HUES64 (cell line): ENCODE measurements around the gene NIPSNAP2.
"Not testable (repeated sequence)": the region's sequence is repeated elsewhere in the genome, so short reads cannot be mapped to it uniquely, and the experiment has no call there.

Experiments used
- H3K27ac ChIP-seq: 2 replicates; pipeline ENCODE4 v1.7.0; 2013; ENCODE audit warnings: low read depth, low read length, inconsistent platforms
- H3K27me3 ChIP-seq: 2 replicates; pipeline ENCODE4 v1.6.1; 2013; ENCODE audit warnings: mild to moderate bottlenecking, low read length; ENCODE audit not compliant: insufficient read depth
- H3K36me3 ChIP-seq: 2 replicates; pipeline ENCODE4 v1.6.1; 2013; ENCODE audit warnings: mild to moderate bottlenecking, low read length; ENCODE audit not compliant: insufficient read depth
- H3K4me1 ChIP-seq: 2 replicates; pipeline ENCODE4 v1.6.1; 2013; ENCODE audit warnings: mild to moderate bottlenecking, low read length, moderate library complexity; ENCODE audit not compliant: insufficient read depth
- H3K4me3 ChIP-seq: 2 replicates; pipeline ENCODE4 v1.5.1; 2013; ENCODE audit warnings: mild to moderate bottlenecking, low read length, moderate library complexity
- H3K9ac ChIP-seq: 2 replicates; pipeline ENCODE4 v1.6.1; 2013; ENCODE audit warnings: mild to moderate bottlenecking, low read depth, low read length
- H3K9me3 ChIP-seq: 2 replicates; pipeline ENCODE4 v1.6.1; 2013; ENCODE audit warnings: low read depth, low read length; ENCODE audit not compliant: insufficient read depth
- WGBS: fragments of 150-250, 120-280 bp; methylation state at CpG from one replicate; pipeline ENCODE4 v1.1.7; 2013; ENCODE audit warnings: missing lambda C conversion rate; 5-methylcytosine and 5-hydroxymethylcytosine counted together

NIPSNAP2 gene

DNA sequence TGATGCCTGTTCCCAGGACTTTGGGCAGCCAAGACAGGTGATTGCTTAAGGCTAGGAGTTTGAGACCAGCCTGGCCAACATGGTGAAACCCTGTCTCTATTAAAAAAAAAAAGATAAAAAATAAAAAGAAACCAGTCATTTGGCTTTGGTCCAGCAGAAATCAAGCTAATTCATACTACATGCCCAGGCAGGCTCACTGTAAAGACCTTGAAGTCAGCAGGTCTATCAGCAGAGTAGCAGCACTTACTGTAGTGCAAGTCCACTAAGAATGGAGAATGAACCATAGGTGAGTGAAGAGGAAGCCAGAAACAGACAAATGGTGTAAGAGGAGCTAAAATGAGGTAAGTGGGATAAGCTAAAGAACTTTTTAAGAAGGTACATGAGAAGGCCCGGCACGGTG is 62.2 kb downstream of the NIPSNAP2 start:
- Histone ChIP-seq H3K27me3 (no peaks in the 10 kb centered on the region), H3K9ac (no peak overlapping the region), H3K36me3 (peaks cover 61% of the 10 kb centered on the region), H3K4me1 (no peaks in the 10 kb centered on the region), H3K4me3 (no peak overlapping the region), H3K9me3 (no peaks in the 10 kb centered on the region), H3K27ac (no peak overlapping the region)
- WGBS: 97% methylated on average over 2 of the region's 2 CpGs

DNA sequence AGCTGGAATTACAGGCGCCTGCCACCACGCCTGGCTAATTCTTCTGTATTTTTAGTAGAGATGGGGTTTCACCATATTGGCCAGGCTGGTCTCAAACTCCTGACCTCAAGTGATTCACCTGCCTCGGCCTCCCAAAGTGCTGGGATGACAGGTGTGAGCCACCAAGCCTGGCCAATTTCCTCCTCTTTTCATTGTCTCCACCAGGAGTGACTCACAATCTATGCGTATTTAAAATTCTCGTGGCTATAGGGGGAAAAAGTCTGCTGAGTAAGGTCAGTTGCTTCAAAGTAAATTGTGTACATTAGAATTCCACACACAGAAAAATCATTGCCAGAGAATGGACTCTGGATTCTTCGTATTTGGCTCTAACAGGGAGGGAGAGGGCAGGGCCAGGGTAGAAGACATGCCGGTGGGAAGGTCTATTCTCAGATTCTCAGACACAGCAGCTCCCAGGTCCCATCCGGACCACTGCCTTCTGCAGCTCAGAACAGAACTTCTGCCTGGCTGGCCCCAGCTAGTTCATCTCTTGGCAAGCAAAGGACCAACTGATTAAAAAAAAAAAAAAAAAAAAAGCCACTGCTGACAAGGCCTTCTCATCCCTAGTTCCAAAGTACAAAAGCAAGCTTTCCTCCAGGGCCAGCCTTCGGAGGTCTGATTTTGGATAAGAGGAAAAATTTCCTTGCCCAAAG is 64.7 kb downstream of the NIPSNAP2 start:
- Histone ChIP-seq H3K27me3 (no peaks in the 10 kb centered on the region), H3K9ac (no peak overlapping the region), H3K27ac (no peak overlapping the region), H3K4me1 (no peaks in the 10 kb centered on the region), H3K36me3 (peaks cover 62% of the 10 kb centered on the region), H3K9me3 (no peaks in the 10 kb centered on the region), H3K4me3 (no peak overlapping the region)
- WGBS: 96% methylated on average over 7 of the region's 9 CpGs

DNA sequence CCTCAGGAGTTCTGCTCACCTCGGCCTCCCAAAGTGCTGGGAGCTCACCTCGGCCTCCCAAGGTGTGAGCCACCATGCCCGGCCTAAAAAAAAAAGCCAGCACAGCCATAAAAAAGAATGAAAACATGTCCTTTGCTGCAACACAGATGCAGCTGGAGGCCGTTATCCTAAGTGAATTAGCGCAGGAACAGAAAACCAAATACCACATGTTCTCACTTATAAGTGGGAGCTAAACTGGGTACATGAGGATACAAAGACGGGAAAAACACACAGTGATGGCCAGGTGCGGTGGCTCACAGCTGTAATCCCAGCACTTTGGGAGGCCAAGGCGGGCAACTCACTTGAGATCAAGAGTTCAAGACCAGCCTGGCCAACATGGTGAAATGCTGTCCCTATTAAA is 66.0 kb downstream of the NIPSNAP2 start:
- Histone ChIP-seq H3K27ac (no peak overlapping the region), H3K9me3 (no peaks in the 10 kb centered on the region), H3K4me3 (no peak overlapping the region), H3K36me3 (peaks cover 55% of the 10 kb centered on the region), H3K9ac (no peak overlapping the region), H3K4me1 (no peaks in the 10 kb centered on the region), H3K27me3 (no peaks in the 10 kb centered on the region)
- 95% methylated on average over 8 of the region's 8 CpGs for WGBS

DNA sequence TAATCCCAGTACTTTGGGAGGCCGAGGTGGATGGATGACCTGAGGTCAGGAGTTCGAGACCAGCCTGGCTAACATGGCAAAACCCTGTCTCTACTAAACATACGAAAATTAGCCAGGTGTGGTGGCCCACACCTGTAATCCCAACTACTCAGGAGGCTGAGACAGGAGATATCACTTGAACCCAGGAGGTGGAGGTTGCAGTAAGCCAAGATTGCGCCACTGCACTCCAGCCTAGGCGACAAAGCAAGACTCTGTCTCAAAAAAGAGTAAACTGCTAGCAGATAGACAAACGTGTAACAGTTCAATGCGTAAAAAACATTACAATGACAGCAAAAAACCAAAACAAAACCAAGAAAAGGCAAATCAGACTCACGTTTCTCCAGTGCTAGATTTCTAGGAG is 67.2 kb downstream of the NIPSNAP2 start:
- WGBS: 85% methylated on average over 8 of the region's 8 CpGs
- not testable (repeated sequence) for H3K4me3 ChIP-seq, H3K9me3 ChIP-seq, H3K27ac ChIP-seq, H3K27me3 ChIP-seq, H3K9ac ChIP-seq, H3K4me1 ChIP-seq
- H3K36me3 ChIP-seq: peaks cover 51% of the 10 kb centered on the region

DNA sequence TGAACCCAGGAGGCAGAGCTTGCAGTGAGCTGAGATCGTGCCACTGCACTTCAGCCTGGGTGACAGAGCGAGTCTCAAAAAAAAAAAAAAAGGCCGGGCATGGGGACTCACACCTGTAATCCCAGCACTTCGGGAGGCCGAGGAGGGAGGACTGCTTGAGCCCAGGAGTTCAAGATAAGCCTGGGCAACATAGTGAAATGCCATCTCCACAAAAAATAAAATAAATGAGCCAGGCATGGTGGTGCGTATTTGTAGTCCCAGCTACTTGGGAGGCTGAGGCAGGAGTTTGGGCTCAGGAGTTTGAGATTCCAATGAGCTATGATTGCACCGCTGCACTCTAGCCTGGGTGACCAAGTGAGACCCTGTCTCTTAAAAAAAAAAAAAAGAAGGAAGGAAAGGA is 68.2 kb downstream of the NIPSNAP2 start:
- H3K27ac ChIP-seq, H3K9me3 ChIP-seq, H3K9ac ChIP-seq, H3K4me1 ChIP-seq, H3K27me3 ChIP-seq: not testable (repeated sequence)
- 94% methylated on average over 7 of the region's 7 CpGs for WGBS
- Histone ChIP-seq H3K36me3 (peaks cover 43% of the 10 kb centered on the region), H3K4me3 (peak overlapping the region; percentile 81; the same call in 1 of the 2 replicates)

DNA sequence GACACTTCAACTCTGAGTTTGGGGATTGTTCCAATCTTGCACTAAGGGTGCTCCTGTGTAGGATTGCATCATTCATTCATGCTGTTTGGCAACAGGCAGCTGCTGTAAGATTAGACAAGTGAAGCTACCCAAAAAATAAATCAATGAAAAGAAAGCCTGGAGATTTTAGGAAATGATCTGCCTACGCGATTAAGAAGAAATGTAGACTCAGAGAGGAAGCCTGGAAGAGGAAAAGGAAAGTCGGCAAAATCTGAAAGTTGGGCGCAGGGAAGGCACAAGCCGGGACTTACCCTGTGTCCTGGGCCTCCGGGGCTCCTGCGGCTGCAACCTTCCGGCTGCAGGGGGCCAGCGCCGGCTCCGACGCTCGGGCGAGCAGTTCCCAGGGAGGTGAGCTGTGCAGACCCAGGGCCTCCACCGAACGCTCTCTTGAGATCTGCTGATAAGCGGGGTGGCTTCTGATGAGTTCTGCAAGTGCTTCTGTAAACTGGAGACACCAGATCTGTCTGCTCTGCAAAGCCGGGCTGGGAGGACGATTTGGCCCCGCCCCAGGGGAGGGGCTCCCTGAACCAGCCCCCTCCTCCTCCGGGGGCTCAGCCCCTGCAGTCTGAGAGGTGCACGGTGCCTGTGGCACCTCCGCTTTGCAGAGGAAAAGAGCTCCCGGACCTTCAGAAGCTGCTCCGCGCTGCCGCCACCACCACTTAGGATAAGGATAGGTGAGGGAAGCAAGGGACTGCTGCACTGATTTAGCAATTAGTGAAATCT is 69.5 kb downstream of the NIPSNAP2 start:
- WGBS: 1% methylated on average over 27 of the region's 27 CpGs

DNA sequence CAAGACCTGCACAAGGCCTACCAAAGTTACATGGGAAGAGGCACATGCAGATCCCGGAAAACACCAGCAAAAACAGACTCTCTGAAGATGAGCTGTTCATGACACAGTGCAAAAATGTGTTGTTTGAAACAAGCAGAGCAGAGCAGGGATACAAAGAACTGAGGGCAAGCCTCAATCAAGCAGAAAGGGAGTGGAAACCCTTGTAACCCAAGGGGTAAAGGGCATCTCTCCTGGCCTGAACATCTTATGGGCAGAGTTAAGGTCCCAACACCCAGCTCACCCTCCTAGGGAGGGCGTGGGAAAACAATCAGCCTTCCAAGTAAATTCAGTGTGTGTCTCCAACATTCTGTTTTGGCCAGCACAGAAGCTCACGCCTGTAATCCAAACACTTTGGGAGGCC is 76.3 kb downstream of the NIPSNAP2 start:
- H3K9me3 ChIP-seq: no peaks in the 10 kb centered on the region
- peaks cover 17% of the 10 kb centered on the region for H3K36me3 ChIP-seq
- H3K27me3 ChIP-seq: no peaks in the 10 kb centered on the region
- H3K4me1 ChIP-seq: no peaks in the 10 kb centered on the region
- no peak overlapping the region for H3K27ac ChIP-seq
- no peak overlapping the region for H3K4me3 ChIP-seq
- 94% methylated on average over 3 of the region's 3 CpGs for WGBS
- no peak overlapping the region for H3K9ac ChIP-seq

More for the DNA sequence above, 69.5 kb downstream of the NIPSNAP2 start:
- peak overlapping the region; percentile 84 for H3K9ac ChIP-seq
- H3K9me3 ChIP-seq: no peaks in the 10 kb centered on the region
- H3K36me3 ChIP-seq: peaks cover 30% of the 10 kb centered on the region
- peak overlapping the region; percentile 81 for H3K4me3 ChIP-seq
- H3K4me1 ChIP-seq: no peaks in the 10 kb centered on the region
- no peaks in the 10 kb centered on the region for H3K27me3 ChIP-seq
- H3K27ac ChIP-seq: peak overlapping the region; percentile 75

DNA sequence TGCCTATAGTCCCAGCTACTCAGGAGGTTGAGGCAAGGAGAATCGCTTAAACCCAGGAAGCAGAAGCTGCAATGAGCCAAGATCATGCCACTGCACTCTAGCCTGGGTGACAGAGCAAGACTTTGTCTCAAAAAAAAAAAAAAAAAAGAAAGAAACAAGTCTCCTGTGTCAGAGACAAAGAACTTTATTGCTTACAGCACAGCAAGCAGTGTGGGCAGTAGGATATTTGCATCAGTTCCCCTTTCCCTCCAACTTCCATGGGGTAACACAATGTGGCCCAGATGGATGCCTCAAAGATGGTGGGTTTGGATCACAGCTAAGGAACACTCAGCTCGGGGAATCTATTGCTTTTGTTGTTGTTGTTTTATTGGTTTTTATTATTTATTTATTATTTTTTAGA is 81.4 kb downstream of the NIPSNAP2 start:
- H3K27ac ChIP-seq, H3K27me3 ChIP-seq, H3K4me3 ChIP-seq, H3K9me3 ChIP-seq, H3K4me1 ChIP-seq, H3K9ac ChIP-seq: not testable (repeated sequence)
- H3K36me3 ChIP-seq: peaks cover 12% of the 10 kb centered on the region
- WGBS: 95% methylated on average over 1 of the region's 2 CpGs

DNA sequence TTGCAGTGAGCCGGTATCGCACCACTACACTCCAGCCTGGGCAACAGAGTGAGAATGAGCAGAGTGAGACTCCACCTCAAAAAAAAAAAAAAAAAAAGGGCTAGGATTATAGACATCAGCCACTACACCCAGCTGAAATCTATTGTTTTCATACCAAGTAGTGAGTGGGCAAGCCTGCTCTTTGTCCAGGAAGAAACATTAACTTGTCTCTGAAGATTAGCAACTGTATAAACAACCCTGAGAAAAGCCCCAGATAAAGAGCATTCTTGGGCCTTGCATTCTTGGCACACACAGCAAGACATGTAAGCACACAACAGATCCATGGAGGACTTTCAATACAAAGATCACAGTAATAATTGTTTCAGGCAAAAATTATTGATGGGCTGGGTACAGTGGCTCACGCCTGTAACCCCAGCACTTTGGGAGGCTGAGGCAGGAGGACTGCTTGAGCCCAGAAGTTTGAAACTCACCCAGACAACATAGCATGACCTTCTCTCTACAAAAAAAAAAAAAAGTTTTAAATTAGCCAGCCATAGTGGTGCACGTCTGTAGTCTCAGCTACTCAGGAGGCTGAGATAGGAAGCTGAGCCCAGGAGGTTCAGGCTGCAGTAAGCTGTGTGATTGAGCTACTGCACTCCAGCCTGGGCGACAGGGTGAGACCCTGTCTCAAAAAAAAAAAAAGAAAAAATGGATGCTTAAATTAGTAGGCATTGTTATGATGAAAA is 82.5 kb downstream of the NIPSNAP2 start:
- no peak overlapping the region for H3K27ac ChIP-seq
- H3K4me1 ChIP-seq: no peaks in the 10 kb centered on the region
- 88% methylated on average over 5 of the region's 5 CpGs for WGBS
- no peak overlapping the region for H3K4me3 ChIP-seq
- no peak overlapping the region for H3K9ac ChIP-seq
- H3K27me3 ChIP-seq: no peaks in the 10 kb centered on the region
- peaks cover 10% of the 10 kb centered on the region for H3K36me3 ChIP-seq
- H3K9me3 ChIP-seq: no peaks in the 10 kb centered on the region

DNA sequence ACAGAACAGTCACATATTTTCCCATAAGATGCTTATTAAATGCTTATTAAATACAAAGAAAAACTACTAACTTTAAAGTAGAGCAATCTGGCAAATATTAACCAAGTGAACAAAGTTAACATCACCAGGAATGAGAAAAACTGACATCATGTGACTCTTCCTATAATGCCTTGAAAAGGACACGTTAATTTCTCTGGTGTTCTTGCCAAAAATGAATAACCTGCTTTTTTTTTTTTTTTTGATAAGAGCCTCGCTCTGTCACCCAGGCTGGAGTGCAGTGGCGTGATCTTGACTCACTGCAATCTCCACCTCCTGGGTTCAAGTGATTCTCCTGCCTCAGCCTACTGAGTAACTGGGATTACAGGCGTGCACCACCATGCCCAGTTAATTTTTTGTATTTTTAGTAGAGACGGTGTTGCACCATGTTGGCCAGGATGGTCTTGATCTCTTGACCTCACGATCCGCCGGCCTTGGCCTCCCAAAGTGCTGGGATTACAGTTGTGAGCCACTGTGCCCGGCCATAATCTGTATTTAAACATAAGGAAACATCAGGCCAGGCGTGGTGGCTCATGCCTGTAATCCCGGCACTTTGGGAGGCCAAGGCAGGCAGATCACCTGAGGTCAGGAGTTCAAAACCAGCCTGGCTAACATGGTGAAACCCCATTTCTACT is 83.2 kb downstream of the NIPSNAP2 start:
- WGBS: 93% methylated on average over 11 of the region's 11 CpGs
- H3K36me3 ChIP-seq, H3K4me3 ChIP-seq, H3K27me3 ChIP-seq, H3K27ac ChIP-seq, H3K9ac ChIP-seq, H3K4me1 ChIP-seq, H3K9me3 ChIP-seq: not testable (repeated sequence)

DNA sequence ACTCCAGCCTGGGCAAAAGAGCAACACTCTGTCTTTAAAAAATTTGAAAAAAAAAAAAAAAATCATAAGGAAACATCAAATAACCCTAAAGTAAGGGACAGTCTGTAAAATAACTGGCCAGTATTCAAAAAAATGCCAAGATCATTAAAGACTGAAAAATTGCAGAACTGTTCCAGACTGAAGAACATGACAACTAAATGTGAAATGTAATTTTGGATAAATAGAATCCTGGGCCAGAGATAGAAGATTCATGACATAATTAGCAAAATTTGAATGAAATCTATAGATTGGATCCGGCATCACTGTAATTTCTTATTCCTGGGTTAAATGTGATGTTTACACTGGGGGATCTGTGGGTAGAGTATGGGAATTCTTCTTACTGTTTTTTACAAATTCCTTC is 83.9 kb downstream of the NIPSNAP2 start:
- Histone ChIP-seq H3K27me3 (no peaks in the 10 kb centered on the region), H3K9ac (no peak overlapping the region), H3K4me1 (peaks cover 7% of the 10 kb centered on the region; the same call in 1 of the 2 replicates), H3K4me3 (no peak overlapping the region), H3K27ac (no peak overlapping the region), H3K36me3 (peaks cover 12% of the 10 kb centered on the region), H3K9me3 (no peaks in the 10 kb centered on the region)
- WGBS: 100% methylated on average over 1 of the region's 1 CpG
